IMR-90 (cell line): Measurements from ENCODE around the gene DCTN2. TPM values are rescaled to one million over a fixed set of nuclear protein-coding genes. Genes with fewer than 3 reads are reported as not detected.

Source experiments
- ATAC-seq: fragments of 200-7000 bp; cut with Tn5 transposase; 2 replicates; pipeline ENCODE4 v1.9.1; 2020; ENCODE audit warnings: low read depth, mild to moderate bottlenecking, moderate library complexity
- BruUV-seq: library from RNA; stranded (reverse); fragments of 400-500 nt; replicated peaks from 2 replicates; lab custom pipeline; 2021; lab: Mats Ljungman, UMichigan
- CTCF ChIA-PET: fragments of 300-600 bp; formaldehyde crosslinking; extraction: SDS; loops from one replicate; lab custom pipeline; 2021; ENCODE audit warnings: antibody characterized with exemption; lab: Yijun Ruan, JAX
- POLR2A ChIA-PET: fragments of 300-600 bp; sonication (Branson Sonifier 250); formaldehyde crosslinking; loops from one replicate; lab custom pipeline; 2022; ENCODE audit warnings: antibody characterized with exemption; ENCODE audit not compliant: unreplicated experiment; lab: Charles Lee
- DNase-seq: peaks from one replicate; pipeline ENCODE4 v3.0.0; 2013
- H2AFZ ChIP-seq: replicated peaks from 2 replicates; pipeline ENCODE3; 2013; ENCODE audit warnings: low read length, mild to moderate bottlenecking; ENCODE audit not compliant: poor library complexity
- H2AK5ac ChIP-seq: 2 replicates; pipeline ENCODE4 v1.6.1; 2013; ENCODE audit warnings: low read depth, low read length, inconsistent platforms
- H2AK9ac ChIP-seq: replicated peaks from 2 replicates; pipeline ENCODE3; 2013; ENCODE audit warnings: mild to moderate bottlenecking, low read depth, low read length, moderate library complexity; ENCODE audit not compliant: poor library complexity
- H2BK120ac ChIP-seq: 2 replicates; pipeline ENCODE4 v1.6.1; 2013; ENCODE audit warnings: low read depth, low read length, inconsistent platforms
- H2BK15ac ChIP-seq: 3 replicates; pipeline ENCODE4 v1.6.1; 2013; ENCODE audit warnings: low read depth, low read length, inconsistent platforms
- H2BK20ac ChIP-seq: 2 replicates; pipeline ENCODE4 v1.6.1; 2013; ENCODE audit warnings: low read depth, mild to moderate bottlenecking, inconsistent platforms, low read length, moderate library complexity
- H2BK5ac ChIP-seq: 2 replicates; pipeline ENCODE4 v1.6.1; 2013; ENCODE audit warnings: mild to moderate bottlenecking, low read depth, low read length, inconsistent platforms; ENCODE audit not compliant: poor library complexity, severe bottlenecking
- H3K14ac ChIP-seq: replicated peaks from 2 replicates; pipeline ENCODE4 v1.6.1; 2013; ENCODE audit warnings: low read depth, low read length, inconsistent platforms
- H3K18ac ChIP-seq: 2 replicates; pipeline ENCODE4 v1.6.1; 2013; ENCODE audit warnings: low read depth, low read length, control low read depth
- H3K23ac ChIP-seq: 2 replicates; pipeline ENCODE4 v1.6.1; 2013; ENCODE audit warnings: low read depth, low read length, inconsistent platforms
- H3K27ac ChIP-seq: 2 replicates; pipeline ENCODE4 v1.5.1; 2013; ENCODE audit warnings: mild to moderate bottlenecking, control low read depth, low read length; ENCODE audit not compliant: insufficient read depth
- H3K27me3 ChIP-seq: 2 replicates; pipeline ENCODE4 v1.6.1; 2013; ENCODE audit warnings: low read length; ENCODE audit not compliant: control insufficient read depth, insufficient read depth
- H3K36me3 ChIP-seq: 2 replicates; pipeline ENCODE4 v1.6.1; 2013; ENCODE audit warnings: low read length, mixed read lengths; ENCODE audit not compliant: control insufficient read depth, insufficient read depth
- H3K4ac ChIP-seq: 2 replicates; pipeline ENCODE4 v1.6.1; 2013; ENCODE audit warnings: low read depth, low read length, inconsistent platforms
- H3K4me1 ChIP-seq: 2 replicates; pipeline ENCODE4 v1.6.1; 2013; ENCODE audit warnings: low read length, mixed read lengths; ENCODE audit not compliant: control insufficient read depth, insufficient read depth
- H3K4me2 ChIP-seq: 2 replicates; pipeline ENCODE4 v1.6.1; 2013; ENCODE audit warnings: low read depth, mild to moderate bottlenecking, control low read depth, low read length, moderate library complexity
- H3K4me3 ChIP-seq: 2 replicates; pipeline ENCODE4 v1.5.1; 2013; ENCODE audit warnings: low read depth, mild to moderate bottlenecking, control low read depth, low read length, moderate library complexity; ENCODE audit not compliant: insufficient read depth
- H3K56ac ChIP-seq: 2 replicates; pipeline ENCODE4 v1.6.1; 2013; ENCODE audit warnings: low read length, inconsistent platforms; ENCODE audit not compliant: insufficient read depth; ENCODE audit errors: extremely low read depth
- H3K79me1 ChIP-seq, 2 experiments: 2 replicates each; pipeline ENCODE4 v1.6.1; 2013; ENCODE audit warnings: low read length in 2 of 2, inconsistent platforms in 1 of 2, low read depth in 1 of 2
- H3K9ac ChIP-seq: 2 replicates; pipeline ENCODE4 v1.6.1; 2013; ENCODE audit warnings: low read depth, low read length, control low read depth
- H3K9me1 ChIP-seq: 2 replicates; pipeline ENCODE4 v1.6.1; 2013; ENCODE audit warnings: low read length, inconsistent platforms; ENCODE audit not compliant: insufficient read depth
- H3K9me3 ChIP-seq: 2 replicates; pipeline ENCODE4 v1.6.1; 2013; ENCODE audit warnings: low read length; ENCODE audit not compliant: control insufficient read depth, insufficient read depth
- H4K20me1 ChIP-seq: 2 replicates; pipeline ENCODE4 v1.6.1; 2013; ENCODE audit warnings: low read length, inconsistent platforms; ENCODE audit not compliant: insufficient read depth
- H4K5ac ChIP-seq: 2 replicates; pipeline ENCODE4 v1.6.1; 2013; ENCODE audit warnings: mild to moderate bottlenecking, low read depth, low read length, control low read depth
- H4K8ac ChIP-seq, 2 experiments: 2 replicates each; pipeline ENCODE4 v1.6.1; 2013; ENCODE audit warnings: low read depth in 2 of 2, low read length in 2 of 2, control low read depth in 1 of 2, inconsistent platforms in 1 of 2
- H4K91ac ChIP-seq: 2 replicates; pipeline ENCODE4 v1.6.1; 2013; ENCODE audit warnings: low read depth, low read length, inconsistent platforms; ENCODE audit not compliant: insufficient read depth
- CEBPB ChIP-seq: IDR thresholded peaks from 2 replicates; pipeline ENCODE4 v1.6.1; 2012; ENCODE audit warnings: low read depth, low read length, improper control_type of control experiment
- MXI1 ChIP-seq: IDR thresholded peaks from 2 replicates; pipeline ENCODE4 v1.6.1; 2012; ENCODE audit warnings: low read depth, mild to moderate bottlenecking, low read length, moderate library complexity, borderline replicate concordance
- NFE2L2 ChIP-seq: fragments of 150-350 bp; IDR thresholded peaks from 2 replicates; pipeline ENCODE4 v1.6.1; 2016; ENCODE audit warnings: low read depth, mild to moderate bottlenecking, low read length
- SMC3 ChIP-seq: fragments of 150-350 bp; IDR thresholded peaks from 2 replicates; pipeline ENCODE4 v1.6.1; 2016; ENCODE audit warnings: low read depth, mild to moderate bottlenecking, antibody characterized with exemption, low read length, moderate library complexity
- WGBS, 2 experiments: methylation state at CpG; one replicate each; pipeline versions ENCODE4 v1.1.5 to v1.1.7; 2013; ENCODE audit warnings: missing lambda C conversion rate in 2 of 2; ENCODE audit not compliant: insufficient read length in 1 of 2; ENCODE audit errors: extremely low coverage in 2 of 2; 5-methylcytosine and 5-hydroxymethylcytosine counted together
- dilution Hi-C: fragments of 300-500 bp; cut with HindIII; formaldehyde crosslinking; loops from one replicate; pipeline ENCODE4 v1.14.3; 2018; ENCODE audit warnings: low sequenced_read_pairs; ENCODE audit not compliant: unreplicated experiment
- in situ Hi-C: fragments of 300-500 bp; cut with MboI; formaldehyde crosslinking; loops from 3 replicates; pipeline ENCODE4 v1.14.3; 2019; ENCODE audit warnings: low sequenced_read_pairs, inconsistent platforms, mixed read lengths
- intact Hi-C: fragments of 100-400 bp; cut with micrococcal nuclease; formaldehyde crosslinking; loops from 2 replicates; pipeline ENCODE4 v1.10.0; 2022
- polyA plus RNA-seq, 3 experiments: library from polyadenylated mRNA; depleted of rRNA; stranded (reverse); fragments of >200 nt; gene quantifications; 2 replicates each; pipeline ENCODE4 v1.2.3, GENCODE V29; 2012; ENCODE audit warnings: low replicate concordance in 1 of 3
- total RNA-seq: library from RNA; depleted of rRNA; stranded (reverse); fragments of >200 nt; gene quantifications from 2 replicates; pipeline ENCODE4 v1.2.3, GENCODE V29; 2012

Gene DCTN2
- total and polyA plus RNA-seq, 2 of the 4 experiments (the other 2 are of a cell fraction): 125 to 130 TPM

DNA sequence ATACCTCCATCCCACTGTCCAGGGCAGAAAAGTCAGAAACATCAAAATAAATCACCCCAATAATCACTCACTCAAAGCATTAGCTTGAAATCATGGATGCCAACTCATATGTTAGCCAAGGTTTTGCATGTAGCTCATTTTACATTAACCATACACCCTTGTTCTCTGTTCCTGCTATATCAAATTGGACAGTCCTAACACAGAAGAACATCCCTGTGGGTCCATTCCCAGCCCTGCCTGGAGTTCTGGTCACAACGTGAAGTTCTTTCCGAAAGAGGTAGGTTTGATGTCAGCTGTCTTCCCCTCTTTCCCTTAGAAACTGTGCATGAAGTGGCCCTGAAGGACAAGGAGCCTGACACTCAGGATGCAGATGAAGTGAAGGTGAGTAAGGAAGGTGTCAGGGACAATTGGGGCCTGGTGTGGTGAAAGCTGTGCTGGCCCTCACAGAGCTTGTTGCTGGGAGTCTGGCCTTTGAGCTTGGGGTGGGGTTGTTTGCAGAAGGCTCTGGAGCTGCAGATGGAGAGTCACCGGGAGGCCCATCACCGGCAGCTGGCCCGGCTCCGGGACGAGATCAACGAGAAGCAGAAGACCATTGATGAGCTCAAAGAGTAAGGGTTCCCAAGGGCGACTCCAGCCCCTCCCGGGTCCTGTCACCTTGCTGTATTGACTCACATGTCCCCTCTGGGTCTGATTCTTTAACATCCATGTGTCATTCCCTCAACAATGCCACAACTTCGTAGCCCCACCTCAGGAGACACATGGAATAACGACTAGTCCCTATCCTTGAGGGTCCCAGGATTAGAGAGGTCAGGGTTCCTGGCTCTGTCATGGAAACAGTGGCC lies 29.0 kb upstream of the DCTN2 start:
- no peak overlapping the region for H3K14ac ChIP-seq
- no peak for DNase-seq
- no peak overlapping the region for H2BK20ac ChIP-seq
- no peak for TF ChIP-seq CEBPB
- no peak for TF ChIP-seq NFE2L2
- no peak for TF ChIP-seq SMC3
- TF ChIP-seq MXI1: no peak
- no peak overlapping the region for H2BK15ac ChIP-seq
- no peak overlapping the region for H3K4me2 ChIP-seq
- H3K4me3 ChIP-seq: no peak overlapping the region
- no peaks in the 10 kb centered on the region for H3K4me1 ChIP-seq
- H3K56ac ChIP-seq: no peak overlapping the region
- H2BK5ac ChIP-seq: no peak overlapping the region
- no peak overlapping the region for H3K4ac ChIP-seq
- intact Hi-C loops: no loop called here
- H4K8ac ChIP-seq: no peak overlapping the region
- H4K5ac ChIP-seq: no peak overlapping the region
- in situ Hi-C loops: no loop called here
- H4K20me1 ChIP-seq: no peaks in the 10 kb centered on the region
- no peak overlapping the region for H3K23ac ChIP-seq
- WGBS, 2 experiments: no CpG with 5 or more reads among the region's 12 CpGs
- no peak overlapping the region for H4K91ac ChIP-seq
- ChIA-PET POLR2A (no interaction called here), CTCF (interaction anchor here (0.6 to 1.8 kb wide), 2 partner anchors 8 to 146 kb away, joined by 3 to 7 read pairs; no protein-coding TSS in a partner anchor)
- H2AK9ac ChIP-seq: no peak overlapping the region
- H3K27ac ChIP-seq: no peak overlapping the region
- no peak overlapping the region for H3K9ac ChIP-seq
- ATAC-seq: no peak
- no peak overlapping the region for H3K18ac ChIP-seq
- H2BK120ac ChIP-seq: no peak overlapping the region
- no TSS peak for BruUV-seq
- H3K9me3 ChIP-seq: no peaks in the 10 kb centered on the region
- no peaks in the 10 kb centered on the region for H3K79me1 ChIP-seq
- H2AFZ ChIP-seq: no peak overlapping the region
- no peaks in the 10 kb centered on the region for H3K36me3 ChIP-seq
- H3K9me1 ChIP-seq: no peaks in the 10 kb centered on the region
- no peak overlapping the region for H2AK5ac ChIP-seq
- peaks cover 16% of the 10 kb centered on the region for H3K27me3 ChIP-seq
- dilution Hi-C loops: no loop called here
